GM12878 (cell line): ENCODE results near the gene CCNJL. TPM values are rescaled to one million over a fixed set of nuclear protein-coding genes. Genes with fewer than 3 reads are reported as not detected.

Experiments used
- ATAC-seq: fragments of 200-7000 bp; cut with Tn5 transposase; 3 replicates; pipeline ENCODE4 v1.9.1; 2020; ENCODE audit warnings: mild to moderate bottlenecking, moderate library complexity
- BruUV-seq: library from RNA; stranded (reverse); fragments of 400-500 nt; replicated peaks from 2 replicates; lab custom pipeline; 2021; lab: Mats Ljungman, UMichigan
- CTCF ChIA-PET: fragments of 300-600 bp; sonication (Branson Sonifier 250); formaldehyde crosslinking; extraction: SDS; loops from one replicate; lab custom pipeline; 2021; ENCODE audit warnings: inconsistent platforms; lab: Yijun Ruan, JAX
- POLR2A ChIA-PET: fragments of 350-600 bp; formaldehyde crosslinking; extraction: SDS; loops from one replicate; lab custom pipeline; 2021; ENCODE audit warnings: inconsistent platforms; lab: Charles Lee
- RAD21 ChIA-PET: fragments of 300-600 bp; sonication (Branson Sonifier 250); formaldehyde crosslinking; loops from one replicate; lab custom pipeline; 2023; ENCODE audit warnings: antibody characterized with exemption; ENCODE audit not compliant: unreplicated experiment; lab: Charles Lee
- SMC1A ChIA-PET: fragments of 300-600 bp; sonication (Branson Sonifier 250); formaldehyde crosslinking; loops from one replicate; lab custom pipeline; 2023; ENCODE audit not compliant: unreplicated experiment, uncharacterized antibody; lab: Charles Lee
- DNase-seq: peaks from one replicate; pipeline ENCODE4 v3.0.0-alpha.2; 2011; ENCODE audit warnings: low read depth, low spot score
- FAIRE-seq: peaks from 3 replicates; lab custom pipeline; 2011; peaks lifted over from hg19 to GRCh38; lab: Jason Lieb, UNC
- H2AFZ ChIP-seq: 2 replicates; pipeline ENCODE4 v1.6.0; 2011; ENCODE audit warnings: low read depth, low read length, control low read depth; ENCODE audit not compliant: control insufficient read depth
- H3K27ac ChIP-seq: 2 replicates; pipeline ENCODE4 v1.5.1; 2011; ENCODE audit warnings: control low read depth; ENCODE audit not compliant: control insufficient read depth, insufficient read depth
- H3K27me3 ChIP-seq, 2 experiments: replicated peaks in 1 of 2; 2 replicates each; pipeline versions ENCODE4 v1.6.0 to v1.6.1; 2011; ENCODE audit warnings: low read length in 1 of 2; ENCODE audit not compliant: control insufficient read depth in 2 of 2, insufficient read depth in 2 of 2
- H3K36me3 ChIP-seq, 2 experiments: 2 replicates each; pipeline ENCODE4 v1.5.1; 2011; ENCODE audit warnings: low read length in 1 of 2; ENCODE audit not compliant: control insufficient read depth in 2 of 2, insufficient read depth in 2 of 2
- H3K4me1 ChIP-seq: 2 replicates; pipeline ENCODE4 v1.6.1; 2011; ENCODE audit warnings: mild to moderate bottlenecking, low read length, moderate library complexity, mixed read lengths; ENCODE audit not compliant: control insufficient read depth, insufficient read depth
- H3K4me2 ChIP-seq: 2 replicates; pipeline ENCODE4 v1.6.0; 2011; ENCODE audit warnings: control low read depth; ENCODE audit not compliant: control insufficient read depth, insufficient read depth
- H3K4me3 ChIP-seq: fragments of 200-600 bp; sonication (generic); 2 replicates; pipeline ENCODE4 v1.5.1; 2016
- H3K79me2 ChIP-seq: 2 replicates; pipeline ENCODE4 v1.6.0; 2011; ENCODE audit warnings: low read length; ENCODE audit not compliant: control insufficient read depth, insufficient read depth
- H3K9ac ChIP-seq: 2 replicates; pipeline ENCODE4 v1.8.0; 2011; ENCODE audit warnings: low read length, control low read depth, mixed read lengths; ENCODE audit not compliant: control insufficient read depth, insufficient read depth
- H3K9me3 ChIP-seq: replicated peaks from 3 replicates; pipeline ENCODE4 v1.5.1; 2011; ENCODE audit warnings: mild to moderate bottlenecking, low read length; ENCODE audit not compliant: control insufficient read depth, insufficient read depth
- H4K20me1 ChIP-seq: 2 replicates; pipeline ENCODE4 v1.6.0; 2011; ENCODE audit not compliant: control insufficient read depth, insufficient read depth
- BHLHE40 ChIP-seq, 2 experiments: fragments of 450-650 bp in 1 of 2; IDR thresholded peaks; 2 replicates each; pipeline ENCODE4 v1.6.1; 2011 to 2017; ENCODE audit warnings: low read depth in 2 of 2, borderline replicate concordance in 1 of 2, improper control_type of control experiment in 1 of 2, low read length in 1 of 2, mild to moderate bottlenecking in 1 of 2
- EP300 ChIP-seq, 2 experiments: fragments of 150-350 bp in 1 of 2; IDR thresholded peaks; 2 replicates each; pipeline ENCODE4 v1.6.1; 2011 to 2012; ENCODE audit warnings: low read depth in 2 of 2, low read length in 2 of 2, borderline replicate concordance in 1 of 2, improper control_type of control experiment in 1 of 2, inconsistent platforms in 1 of 2; ENCODE audit not compliant: control insufficient read depth in 1 of 2
- GATAD2B ChIP-seq: fragments of 450-650 bp; conservative IDR thresholded peaks from 2 replicates; pipeline ENCODE4 v1.6.1; 2017; ENCODE audit warnings: low read depth, mild to moderate bottlenecking, moderate library complexity
- IRF4 ChIP-seq: IDR thresholded peaks from 2 replicates; pipeline ENCODE4 v1.6.1; 2011; ENCODE audit warnings: low read depth, low read length
- JUNB ChIP-seq: IDR thresholded peaks from 2 replicates; pipeline ENCODE4 v1.6.1; 2016; ENCODE audit warnings: antibody characterized with exemption, mild to moderate bottlenecking
- MEF2B ChIP-seq: fragments of 450-650 bp; IDR thresholded peaks from 2 replicates; pipeline ENCODE4 v1.6.1; 2018; ENCODE audit warnings: mild to moderate bottlenecking, moderate library complexity; ENCODE audit not compliant: partially characterized antibody, poor library complexity, severe bottlenecking
- MYC ChIP-seq: IDR thresholded peaks from 2 replicates; pipeline ENCODE4 v1.6.1; 2011; ENCODE audit warnings: mild to moderate bottlenecking, low read length, moderate library complexity, inconsistent platforms; ENCODE audit not compliant: insufficient read depth, insufficient replicate concordance, insufficient read length, severe bottlenecking
- NFYA ChIP-seq: IDR thresholded peaks from 2 replicates; pipeline ENCODE4 v1.6.1; 2011; ENCODE audit warnings: low read depth, mild to moderate bottlenecking, low read length, improper control_type of control experiment, borderline replicate concordance
- NR2F1 ChIP-seq: fragments of 450-650 bp; conservative IDR thresholded peaks from 2 replicates; pipeline ENCODE4 v1.6.1; 2017; ENCODE audit warnings: mild to moderate bottlenecking
- POLR2AphosphoS5 ChIP-seq: IDR thresholded peaks from 2 replicates; pipeline ENCODE4 v1.6.1; 2011; ENCODE audit warnings: mild to moderate bottlenecking, low read length, inconsistent platforms
- RB1 ChIP-seq: fragments of 450-650 bp; formaldehyde crosslinking; IDR thresholded peaks from 2 replicates; pipeline ENCODE4 v1.6.1; 2017; ENCODE audit warnings: mild to moderate bottlenecking, borderline replicate concordance
- RUNX3 ChIP-seq: IDR thresholded peaks from 2 replicates; pipeline ENCODE4 v1.6.1; 2012; ENCODE audit warnings: low read length, inconsistent platforms
- SMAD5 ChIP-seq: IDR thresholded peaks from 2 replicates; pipeline ENCODE4 v1.6.1; 2016; ENCODE audit warnings: antibody characterized with exemption, low read depth
- ZNF217 ChIP-seq: fragments of 450-650 bp; IDR thresholded peaks from 2 replicates; pipeline ENCODE4 v1.6.1; 2017; ENCODE audit warnings: antibody characterized with exemption, mild to moderate bottlenecking
- WGBS: methylation state at CpG from one replicate; pipeline ENCODE4 v1.1.6; 2016; ENCODE audit warnings: low lambda C conversion rate; ENCODE audit not compliant: insufficient replicate concordance, insufficient coverage; ENCODE audit errors: missing lambda C conversion rate; 5-methylcytosine and 5-hydroxymethylcytosine counted together
- in situ Hi-C: fragments of 300-500 bp; cut with MboI; formaldehyde crosslinking; loops from 9 replicates; pipeline ENCODE4 v1.14.3; 2018; ENCODE audit warnings: mixed read lengths
- intact Hi-C: fragments of 100-400 bp; cut with micrococcal nuclease; formaldehyde crosslinking; loops from one replicate; pipeline ENCODE4 v1.14.2; 2022; ENCODE audit not compliant: unreplicated experiment
- polyA plus RNA-seq, 11 experiments: library from polyadenylated mRNA; depleted of rRNA in 4 of 11; unstranded in 6 of 11; stranded (reverse) in 5 of 11; fragments of >200 nt; fragmentation: Nextera tagmentation in 4 of 11; fragmentation: Illumina TruSeq in 1 of 11; extraction: Ambion mirVana in 4 of 11; extraction: Trizol in 1 of 11; gene quantifications; 1 replicate in 1 of 11; 2 replicates in 10 of 11; pipeline versions ENCODE4 v1.2.1 to v1.2.3, GENCODE V29; 2011 to 2016; ENCODE audit warnings: inconsistent platforms in 2 of 11, missing spikeins in 2 of 11, low read depth in 1 of 11
- total RNA-seq, 4 experiments: library from RNA; depleted of rRNA in 3 of 4; stranded (reverse); fragments of >200 nt in 3 of 4; fragmentation: Illumina TruSeq in 1 of 4; extraction: Trizol in 1 of 4; gene quantifications; 2 replicates each; pipeline versions ENCODE4 v1.2.1 to v1.2.3, GENCODE V29; 2013 to 2021
- TF ChIP-seq, protein P1 (sequence below): fragments of 450-650 bp; IDR thresholded peaks from 2 replicates; pipeline ENCODE4 v1.6.1; 2016; ENCODE audit warnings: mild to moderate bottlenecking
- TF ChIP-seq, protein P2 (sequence below): fragments of 450-650 bp; IDR thresholded peaks from 2 replicates; pipeline ENCODE4 v1.6.1; 2017; ENCODE audit warnings: low read depth, mild to moderate bottlenecking, moderate library complexity

Gene CCNJL
- total and polyA plus RNA-seq, 10 of the 15 experiments (the other 5 are each of a cell fraction or from before 2014, with no cell fraction given) = 0.09 to 0.20 (median 0.10) TPM; not detected in 7

DNA sequence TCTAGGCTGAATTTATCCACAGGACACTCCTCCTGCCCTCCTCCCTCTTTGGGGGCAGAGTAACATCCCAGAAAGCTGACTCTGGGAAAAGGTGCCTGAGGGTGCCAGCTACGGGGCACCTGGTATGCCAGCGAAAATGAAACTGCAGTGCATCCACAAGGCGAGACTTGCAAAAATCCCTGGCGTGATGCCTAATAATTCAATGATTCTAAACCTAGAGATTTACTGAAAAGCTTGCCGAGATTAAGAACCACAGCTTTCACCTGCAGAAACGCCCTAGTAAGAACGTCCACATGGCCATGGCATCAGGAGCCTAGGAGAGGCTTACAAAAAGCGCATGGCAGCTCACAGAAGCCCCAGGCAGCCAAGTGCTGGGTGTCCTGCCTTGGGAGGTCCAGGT is 20.9 kb downstream of the CCNJL start (continued):
- TF ChIP-seq, protein P1, sequence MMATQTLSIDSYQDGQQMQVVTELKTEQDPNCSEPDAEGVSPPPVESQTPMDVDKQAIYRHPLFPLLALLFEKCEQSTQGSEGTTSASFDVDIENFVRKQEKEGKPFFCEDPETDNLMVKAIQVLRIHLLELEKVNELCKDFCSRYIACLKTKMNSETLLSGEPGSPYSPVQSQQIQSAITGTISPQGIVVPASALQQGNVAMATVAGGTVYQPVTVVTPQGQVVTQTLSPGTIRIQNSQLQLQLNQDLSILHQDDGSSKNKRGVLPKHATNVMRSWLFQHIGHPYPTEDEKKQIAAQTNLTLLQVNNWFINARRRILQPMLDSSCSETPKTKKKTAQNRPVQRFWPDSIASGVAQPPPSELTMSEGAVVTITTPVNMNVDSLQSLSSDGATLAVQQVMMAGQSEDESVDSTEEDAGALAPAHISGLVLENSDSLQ = no peak
- TF ChIP-seq BHLHE40 (IDR thresholded peaks at IDR 0.05; ENCODE audit: borderline replicate concordance in 1 of 2, low read depth in 2 of 2, low read length in 1 of 2) (no peak), NFYA (no peak), POLR2AphosphoS5 (no peak), EP300 (IDR thresholded peaks at IDR 0.05; ENCODE audit: borderline replicate concordance in 1 of 2, control insufficient read depth in 1 of 2, low read depth in 2 of 2, low read length in 2 of 2) (no peak), MYC (no peak), RUNX3 (no peak), IRF4 (no peak)

DNA sequence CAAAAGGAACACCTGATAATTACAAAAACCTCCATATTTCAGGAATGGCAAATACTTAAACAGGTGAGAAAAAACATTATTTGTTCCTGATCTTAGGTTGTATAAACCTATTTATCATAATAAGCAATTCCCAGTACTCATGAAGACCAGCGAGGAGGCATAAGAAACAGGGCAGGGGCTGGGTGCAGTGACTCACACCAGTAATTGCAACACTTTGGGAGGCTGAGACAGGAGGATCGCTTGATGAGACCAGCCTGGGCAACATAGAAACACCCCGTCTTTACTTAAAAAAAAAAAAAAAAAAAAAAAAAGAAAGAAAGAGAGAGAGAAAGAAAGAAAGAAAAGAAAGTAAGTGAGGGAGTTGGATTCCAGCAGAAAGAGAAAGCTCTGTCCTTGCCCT is 21.6 kb downstream of the CCNJL start:
- ChIA-PET POLR2A (no interaction called here), RAD21 (interaction anchor here (0.8 to 1.9 kb wide), 2 partner anchors 48 to 59 kb away, joined by 4 to 7 read pairs; no protein-coding TSS in a partner anchor), SMC1A (interaction anchor here (0.7 to 1.3 kb wide), 4 partner anchors 9 to 79 kb away, joined by 3 to 4 read pairs (median 3); no protein-coding TSS in a partner anchor)
- H3K4me3 ChIP-seq = no peak overlapping the region
- H2AFZ ChIP-seq = no peak overlapping the region
- H3K27ac ChIP-seq = no peak overlapping the region
- DNase-seq = no peak
- BruUV-seq = no TSS peak
- no peak overlapping the region for H3K4me2 ChIP-seq
- H3K4me1 ChIP-seq = no peaks in the 10 kb centered on the region; the same call in 1 of the 2 replicates
- peaks cover 0 to 1% of the 10 kb centered on the region in 2 experiments; a peak in 1 of 4 replicates for H3K27me3 ChIP-seq
- TF ChIP-seq SMAD5 (no peak), GATAD2B (no peak), RB1 (no peak), ZNF217 (no peak), NR2F1 (no peak), JUNB (no peak), MEF2B (no peak)
- TF ChIP-seq, protein P2, sequence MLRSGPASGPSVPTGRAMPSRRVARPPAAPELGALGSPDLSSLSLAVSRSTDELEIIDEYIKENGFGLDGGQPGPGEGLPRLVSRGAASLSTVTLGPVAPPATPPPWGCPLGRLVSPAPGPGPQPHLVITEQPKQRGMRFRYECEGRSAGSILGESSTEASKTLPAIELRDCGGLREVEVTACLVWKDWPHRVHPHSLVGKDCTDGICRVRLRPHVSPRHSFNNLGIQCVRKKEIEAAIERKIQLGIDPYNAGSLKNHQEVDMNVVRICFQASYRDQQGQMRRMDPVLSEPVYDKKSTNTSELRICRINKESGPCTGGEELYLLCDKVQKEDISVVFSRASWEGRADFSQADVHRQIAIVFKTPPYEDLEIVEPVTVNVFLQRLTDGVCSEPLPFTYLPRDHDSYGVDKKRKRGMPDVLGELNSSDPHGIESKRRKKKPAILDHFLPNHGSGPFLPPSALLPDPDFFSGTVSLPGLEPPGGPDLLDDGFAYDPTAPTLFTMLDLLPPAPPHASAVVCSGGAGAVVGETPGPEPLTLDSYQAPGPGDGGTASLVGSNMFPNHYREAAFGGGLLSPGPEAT = no peak
- TF ChIP-seq, all 136 proteins: peak for 0
- FAIRE-seq (no peak), ATAC-seq (no peak)
- intact Hi-C loops (no loop called here), in situ Hi-C loops (no loop called here)
- 30% methylated on average over 2 of the region's 3 CpGs for WGBS
- Histone ChIP-seq H3K9ac (no peak overlapping the region), H3K9me3 (no peaks in the 10 kb centered on the region; the same call in 2 of the 3 replicates), H3K79me2 (no peaks in the 10 kb centered on the region), H3K36me3 (no peaks in the 10 kb centered on the region), H4K20me1 (no peaks in the 10 kb centered on the region)
- CTCF ChIA-PET = interaction anchor here (0.9 kb wide), 1 partner anchor 55 kb away, joined by 3 read pairs; no protein-coding TSS in a partner anchor
